HEK293 (cell line): ENCODE results near the gene LILRB5.

ENCODE experiments used
- CTCF ChIP-seq: fragments of 450-650 bp; formaldehyde crosslinking; IDR thresholded peaks from 2 replicates; pipeline ENCODE4 v1.5.1; 2016; ENCODE audit warnings: missing biosample characterization, missing genetic modification characterization
- OSR2 ChIP-seq: fragments of 450-650 bp; formaldehyde crosslinking; IDR thresholded peaks from 2 replicates; pipeline ENCODE4 v1.5.1; 2016; ENCODE audit warnings: missing biosample characterization, missing genetic modification characterization
- YY1 ChIP-seq: fragments of 450-650 bp; formaldehyde crosslinking; IDR thresholded peaks from 2 replicates; pipeline ENCODE4 v1.5.1; 2018; ENCODE audit warnings: missing biosample characterization, missing genetic modification characterization
- ZBTB26 ChIP-seq: fragments of 450-650 bp; formaldehyde crosslinking; optimal IDR thresholded peaks from 2 replicates; pipeline ENCODE3; 2016; ENCODE audit warnings: missing biosample characterization, mild to moderate bottlenecking, missing genetic modification characterization
- ZNF292 ChIP-seq: fragments of 450-650 bp; formaldehyde crosslinking; IDR thresholded peaks from 2 replicates; pipeline ENCODE4 v1.5.1; 2016; ENCODE audit warnings: low read depth, missing biosample characterization, missing genetic modification characterization, borderline replicate concordance
- ZNF544 ChIP-seq: fragments of 450-650 bp; formaldehyde crosslinking; IDR thresholded peaks from 2 replicates; pipeline ENCODE4 v1.5.0; 2017; ENCODE audit warnings: missing biosample characterization, missing genetic modification characterization
- ZNF664 ChIP-seq: fragments of 450-650 bp; formaldehyde crosslinking; IDR thresholded peaks from 2 replicates; pipeline ENCODE4 v1.5.1; 2016; ENCODE audit warnings: missing biosample characterization, missing genetic modification characterization
- ZNF843 ChIP-seq: fragments of 450-650 bp; formaldehyde crosslinking; IDR thresholded peaks from 2 replicates; pipeline ENCODE4 v1.5.1; 2016; ENCODE audit warnings: missing biosample characterization, missing genetic modification characterization

DNA sequence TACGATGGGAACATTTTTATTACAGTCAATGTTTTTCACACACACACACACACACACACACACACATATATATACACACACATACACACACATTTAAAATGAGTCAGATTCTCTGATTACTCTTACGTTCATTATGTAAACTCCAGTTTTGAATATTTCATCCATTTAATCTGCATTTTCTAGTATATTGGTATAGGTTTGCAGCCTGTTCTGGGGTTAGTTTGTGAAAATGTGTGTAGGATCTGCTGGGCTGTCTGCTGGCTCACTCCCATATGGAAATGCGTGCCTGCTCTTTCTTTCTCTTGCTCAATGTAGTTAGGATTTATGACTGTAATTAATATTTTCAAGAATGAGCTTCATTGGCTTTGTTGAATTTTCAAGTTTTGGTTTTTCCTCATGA, 16.7 kb upstream of the LILRB5 start:
- TF ChIP-seq OSR2 (no peak), ZNF664 (no peak), YY1 (no peak), CTCF (tag by site-specific recombination) (no peak), ZNF544 (tag by site-specific recombination) (no peak), ZNF843 (tag by site-specific recombination) (no peak), ZBTB26 (tag by site-specific recombination) (no peak), ZNF292 (tag by site-specific recombination) (no peak)
